ENCODE measurements around the gene LYPD5.

LYPD5 gene

GRCh38 chr19:43781630-43782310, 20.5 kb downstream of the LYPD5 start:
- H3K36me3 ChIP-seq (ENCODE audit: insufficient read depth) = no peaks in the 10 kb centered on the region
- no peak overlapping the region for H3K9ac ChIP-seq
- H3K79me2 ChIP-seq (ENCODE audit: insufficient read depth, low read depth) = no peaks in the 10 kb centered on the region
- H4K20me1 ChIP-seq (ENCODE audit: insufficient read depth) = no peaks in the 10 kb centered on the region
- no peak overlapping the region for H2AFZ ChIP-seq (ENCODE audit: low read depth)
- H3K4me1 ChIP-seq (ENCODE audit: low read depth, poor library complexity, severe bottlenecking) = no peaks in the 10 kb centered on the region
- no peak overlapping the region for H3K4me2 ChIP-seq
- no peak overlapping the region for H3K27ac ChIP-seq
- H3K4me3 ChIP-seq (IDR thresholded peaks at IDR 0.05; ENCODE audit: insufficient read depth, low read depth, low read length) = no peak overlapping the region
- TF ChIP-seq CTCF (conservative IDR thresholded peaks at IDR 0.05; ENCODE audit: low read depth, low read length) = no peak
- H3K27me3 ChIP-seq (ENCODE audit: insufficient read depth, low read depth) = no peaks in the 10 kb centered on the region

GRCh38 chr19:43780706-43781525, 21.3 kb downstream of the LYPD5 start, which contains the start of gene KCNN4:
TSS of gene KCNN4 (minus strand) at chr19:43780973. CDS start at chr19:43780861, 112 bp downstream.
- no peak for TF ChIP-seq CTCF (conservative IDR thresholded peaks at IDR 0.05; ENCODE audit: low read depth, low read length)
- Histone ChIP-seq H3K27ac (no peak within 1 kb of the TSS), H3K36me3 (ENCODE audit: insufficient read depth) (no peaks in the 10 kb centered on the region), H3K27me3 (ENCODE audit: insufficient read depth, low read depth) (no peaks in the 10 kb centered on the region), H4K20me1 (ENCODE audit: insufficient read depth) (no peaks in the 10 kb centered on the region), H3K4me2 (no peak within 1 kb of the TSS), H3K4me1 (ENCODE audit: low read depth, poor library complexity, severe bottlenecking) (no peaks in the 10 kb centered on the region), H2AFZ (ENCODE audit: low read depth) (no peak within 1 kb of the TSS), H3K79me2 (ENCODE audit: insufficient read depth, low read depth) (no peaks in the 10 kb centered on the region), H3K4me3 (IDR thresholded peaks at IDR 0.05; ENCODE audit: insufficient read depth, low read depth, low read length) (no peak within 1 kb of the TSS), H3K9ac (no peak within 1 kb of the TSS)

- Histone ChIP-seq H3K36me3 (ENCODE audit: insufficient read depth) (no peaks in the 10 kb centered on the region), H4K20me1 (ENCODE audit: insufficient read depth) (no peaks in the 10 kb centered on the region), H3K4me2 (no peak overlapping the region), H3K27me3 (ENCODE audit: insufficient read depth, low read depth) (no peaks in the 10 kb centered on the region), H3K4me1 (ENCODE audit: low read depth, poor library complexity, severe bottlenecking) (no peaks in the 10 kb centered on the region), H3K27ac (no peak overlapping the region), H3K4me3 (IDR thresholded peaks at IDR 0.05; ENCODE audit: insufficient read depth, low read depth, low read length) (no peak overlapping the region), H2AFZ (ENCODE audit: low read depth) (no peak overlapping the region), H3K79me2 (ENCODE audit: insufficient read depth, low read depth) (no peaks in the 10 kb centered on the region), H3K9ac (no peak overlapping the region)
- TF ChIP-seq CTCF (conservative IDR thresholded peaks at IDR 0.05; ENCODE audit: low read depth, low read length) = no peak
These were observed 22.4 kb downstream of the LYPD5 start for GRCh38 chr19:43779820-43780219.

GRCh38 chr19:43779147-43779819, 23.0 kb downstream of the LYPD5 start:
- Histone ChIP-seq H3K4me1 (ENCODE audit: low read depth, poor library complexity, severe bottlenecking) (no peaks in the 10 kb centered on the region), H3K4me3 (IDR thresholded peaks at IDR 0.05; ENCODE audit: insufficient read depth, low read depth, low read length) (no peak overlapping the region), H3K4me2 (no peak overlapping the region), H4K20me1 (ENCODE audit: insufficient read depth) (no peaks in the 10 kb centered on the region), H3K9ac (no peak overlapping the region), H3K27me3 (ENCODE audit: insufficient read depth, low read depth) (no peaks in the 10 kb centered on the region), H2AFZ (ENCODE audit: low read depth) (no peak overlapping the region), H3K27ac (no peak overlapping the region), H3K79me2 (ENCODE audit: insufficient read depth, low read depth) (no peaks in the 10 kb centered on the region), H3K36me3 (ENCODE audit: insufficient read depth) (no peaks in the 10 kb centered on the region)
- no peak for TF ChIP-seq CTCF (conservative IDR thresholded peaks at IDR 0.05; ENCODE audit: low read depth, low read length)
